HCT116 (cell line): ENCODE data around the gene IMPA2. TPM values are rescaled to one million over a fixed set of nuclear protein-coding genes. Genes with fewer than 3 reads are reported as not detected.
A peak's percentile ranks its signal among the peaks of the same experiment; 100 is the strongest.

Source experiments
- ATAC-seq: fragments of 200-7000 bp; cut with Tn5 transposase; 2 replicates; pipeline ENCODE4 v1.9.1; 2020; ENCODE audit warnings: mild to moderate bottlenecking, moderate library complexity
- BruUV-seq: library from RNA; stranded (reverse); fragments of 400-500 nt; replicated peaks from 2 replicates; lab custom pipeline; 2021; lab: Mats Ljungman, UMichigan
- CTCF ChIA-PET: fragments of 300-600 bp; sonication (Branson Sonifier 250); formaldehyde crosslinking; loops from one replicate; lab custom pipeline; 2021; ENCODE audit warnings: antibody characterized with exemption; lab: Charles Lee
- POLR2A ChIA-PET: fragments of 300-600, 350-600 bp; sonication (Branson Sonifier 250); formaldehyde crosslinking; loops from one replicate; lab custom pipeline; 2021; ENCODE audit warnings: antibody characterized with exemption; lab: Charles Lee
- RAD21 ChIA-PET, 2 experiments: fragments of 300-600 bp; sonication (Branson Sonifier 250); formaldehyde crosslinking; loops; one replicate each; lab custom pipeline; 2023; ENCODE audit warnings: low total read pairs in 2 of 2; ENCODE audit not compliant: uncharacterized antibody in 2 of 2, unreplicated experiment in 2 of 2, low non-redundant PET in 1 of 2; lab: Charles Lee
- DNase-seq: peaks from one replicate; pipeline ENCODE4 v3.0.0-alpha.2; 2010; ENCODE audit warnings: low read depth, low spot score
- H2AFZ ChIP-seq: fragments of 200-600 bp; shearing (Covaris generic), sonication (generic); 2 replicates; pipeline ENCODE4 v1.6.1; 2017; ENCODE audit warnings: low read depth, mixed run types, mixed read lengths, antibody characterized with exemption, low read length; ENCODE audit not compliant: poor library complexity, severe bottlenecking
- H3K27ac ChIP-seq: 2 replicates; pipeline ENCODE4 v1.5.1; 2012; ENCODE audit warnings: low read depth, low read length
- H3K27me3 ChIP-seq: fragments of 200-600 bp; sonication (generic); 2 replicates; pipeline ENCODE4 v1.6.1; 2016; ENCODE audit warnings: mixed run types, low read length, mixed read lengths; ENCODE audit not compliant: insufficient read depth
- H3K36me3 ChIP-seq, 2 experiments: fragments of 200-500 bp in 1 of 2; fragments of 200-600 bp in 1 of 2; sonication (Bioruptor generic) in 1 of 2; sonication (generic) in 1 of 2; 2 replicates each; pipeline versions ENCODE4 v1.5.1 to v1.6.1; 2014 to 2016; ENCODE audit warnings: low read length in 2 of 2, inconsistent platforms in 1 of 2, mixed read lengths in 1 of 2, mixed run types in 1 of 2; ENCODE audit not compliant: insufficient read depth in 2 of 2, control insufficient read depth in 1 of 2
- H3K4me1 ChIP-seq, 2 experiments: fragments of 200-600 bp in 1 of 2; sonication (generic) in 1 of 2; 2 replicates each; pipeline versions ENCODE4 v1.5.1 to v1.6.1; 2012 to 2017; ENCODE audit warnings: low read length in 2 of 2, inconsistent platforms in 1 of 2, mild to moderate bottlenecking in 1 of 2, mixed read lengths in 1 of 2, mixed run types in 1 of 2, moderate library complexity in 1 of 2; ENCODE audit not compliant: insufficient read depth in 2 of 2, control insufficient read depth in 1 of 2
- H3K4me2 ChIP-seq: fragments of 200-600 bp; sonication (generic); 2 replicates; pipeline ENCODE4 v1.6.1; 2017; ENCODE audit warnings: mixed run types, low read length, mixed read lengths
- H3K4me3 ChIP-seq, 2 experiments: fragments of 200-600 bp in 1 of 2; sonication (generic) in 1 of 2; replicated peaks in 1 of 2; 2 replicates each; pipeline ENCODE4 v1.5.1; 2011 to 2016; ENCODE audit warnings: low read length in 2 of 2, control low read depth in 1 of 2, low read depth in 1 of 2, mild to moderate bottlenecking in 1 of 2, mixed read lengths in 1 of 2, mixed run types in 1 of 2
- H3K79me2 ChIP-seq: fragments of 200-600 bp; sonication (generic); 2 replicates; pipeline ENCODE4 v1.6.1; 2017; ENCODE audit warnings: mild to moderate bottlenecking, mixed run types, low read length, moderate library complexity, mixed read lengths; ENCODE audit not compliant: insufficient read depth
- H3K9ac ChIP-seq: fragments of 200-600 bp; sonication (generic); 2 replicates; pipeline ENCODE4 v1.6.1; 2016; ENCODE audit warnings: low read length, mixed read lengths
- H3K9me2 ChIP-seq: fragments of 200-600 bp; sonication (generic), shearing (Covaris generic); 2 replicates; pipeline ENCODE4 v1.6.1; 2017; ENCODE audit warnings: mixed run types, mild to moderate bottlenecking, moderate library complexity; ENCODE audit not compliant: insufficient read depth
- H3K9me3 ChIP-seq, 2 experiments: fragments of 200-500 bp in 1 of 2; fragments of 200-600 bp in 1 of 2; sonication (Bioruptor generic) in 1 of 2; sonication (generic) in 1 of 2; 2 replicates each; pipeline ENCODE4 v1.6.1; 2014 to 2017; ENCODE audit warnings: low read length in 2 of 2, mixed read lengths in 2 of 2, inconsistent platforms in 1 of 2, low read depth in 1 of 2, mild to moderate bottlenecking in 1 of 2, mixed run types in 1 of 2, moderate library complexity in 1 of 2; ENCODE audit not compliant: control insufficient read depth in 1 of 2, insufficient read depth in 1 of 2
- H4K20me1 ChIP-seq: fragments of 200-600 bp; sonication (generic), shearing (Covaris generic); 2 replicates; pipeline ENCODE4 v1.6.1; 2017; ENCODE audit warnings: mixed run types, mild to moderate bottlenecking, moderate library complexity; ENCODE audit not compliant: insufficient read depth
- CEBPB ChIP-seq: IDR thresholded peaks from 2 replicates; pipeline ENCODE4 v1.6.1; 2012; ENCODE audit warnings: low read depth
- EGR1 ChIP-seq: IDR thresholded peaks from 2 replicates; pipeline ENCODE4 v1.6.1; 2012; ENCODE audit warnings: low read depth
- FOSL1 ChIP-seq: IDR thresholded peaks from 2 replicates; pipeline ENCODE4 v1.6.1; 2012; ENCODE audit warnings: low read depth
- JUND ChIP-seq: IDR thresholded peaks from 2 replicates; pipeline ENCODE4 v1.6.1; 2012
- RAD21 ChIP-seq: IDR thresholded peaks from 2 replicates; pipeline ENCODE4 v1.6.1; 2012; ENCODE audit warnings: low read depth, mild to moderate bottlenecking
- SIN3A ChIP-seq: IDR thresholded peaks from 2 replicates; pipeline ENCODE4 v1.6.1; 2012; ENCODE audit warnings: low read depth
- SRF ChIP-seq: IDR thresholded peaks from 2 replicates; pipeline ENCODE4 v1.6.1; 2012; ENCODE audit warnings: low read depth
- TCF7L2 ChIP-seq: IDR thresholded peaks from 2 replicates; pipeline ENCODE4 v1.7.0; 2011; ENCODE audit warnings: borderline replicate concordance, inconsistent platforms; ENCODE audit not compliant: insufficient read depth, insufficient read length; ENCODE audit errors: extremely low read depth
- YY1 ChIP-seq: IDR thresholded peaks from 2 replicates; pipeline ENCODE4 v1.6.1; 2011; ENCODE audit warnings: low read length, low read depth, moderate library complexity, mild to moderate bottlenecking; ENCODE audit not compliant: insufficient replicate concordance; ENCODE audit errors: extremely low read depth
- ZFX ChIP-seq: fragments of 450-650 bp; IDR thresholded peaks from 2 replicates; pipeline ENCODE4 v1.6.1; 2017
- ZNF274 ChIP-seq: fragments of 200-500 bp; sonication (Bioruptor generic); IDR thresholded peaks from 2 replicates; pipeline ENCODE4 v1.6.1; 2014; ENCODE audit warnings: mild to moderate bottlenecking, low read depth, low read length, inconsistent platforms
- intact Hi-C: fragments of 100-400 bp; cut with micrococcal nuclease; formaldehyde crosslinking; loops from 2 replicates; pipeline ENCODE4 v1.10.0; 2022
- total RNA-seq: library from RNA; stranded (reverse); gene quantifications from one replicate; pipeline ENCODE4 v1.2.1, GENCODE V29; 2021; ENCODE audit not compliant: unreplicated experiment
- TF ChIP-seq, protein P1 (sequence below), 3 experiments: fragments of 200-600 bp in 1 of 3; sonication (generic) in 1 of 3; IDR thresholded peaks in 2 of 3; conservative IDR thresholded peaks in 1 of 3; 2 replicates each; pipeline ENCODE4 v1.5.1; 2012 to 2017; ENCODE audit warnings: low read depth in 2 of 3, low read length in 2 of 3, antibody characterized with exemption in 1 of 3, borderline replicate concordance in 1 of 3, control low read depth in 1 of 3, mild to moderate bottlenecking in 1 of 3, mixed read lengths in 1 of 3, mixed run types in 1 of 3, moderate library complexity in 1 of 3; ENCODE audit not compliant: insufficient read depth in 1 of 3
- TF ChIP-seq, protein P2 (sequence below): IDR thresholded peaks from 2 replicates; pipeline ENCODE4 v1.6.1; 2012

IMPA2 gene
- total RNA-seq, 1 experiment from 2014 or later = 32.5 TPM

DNA sequence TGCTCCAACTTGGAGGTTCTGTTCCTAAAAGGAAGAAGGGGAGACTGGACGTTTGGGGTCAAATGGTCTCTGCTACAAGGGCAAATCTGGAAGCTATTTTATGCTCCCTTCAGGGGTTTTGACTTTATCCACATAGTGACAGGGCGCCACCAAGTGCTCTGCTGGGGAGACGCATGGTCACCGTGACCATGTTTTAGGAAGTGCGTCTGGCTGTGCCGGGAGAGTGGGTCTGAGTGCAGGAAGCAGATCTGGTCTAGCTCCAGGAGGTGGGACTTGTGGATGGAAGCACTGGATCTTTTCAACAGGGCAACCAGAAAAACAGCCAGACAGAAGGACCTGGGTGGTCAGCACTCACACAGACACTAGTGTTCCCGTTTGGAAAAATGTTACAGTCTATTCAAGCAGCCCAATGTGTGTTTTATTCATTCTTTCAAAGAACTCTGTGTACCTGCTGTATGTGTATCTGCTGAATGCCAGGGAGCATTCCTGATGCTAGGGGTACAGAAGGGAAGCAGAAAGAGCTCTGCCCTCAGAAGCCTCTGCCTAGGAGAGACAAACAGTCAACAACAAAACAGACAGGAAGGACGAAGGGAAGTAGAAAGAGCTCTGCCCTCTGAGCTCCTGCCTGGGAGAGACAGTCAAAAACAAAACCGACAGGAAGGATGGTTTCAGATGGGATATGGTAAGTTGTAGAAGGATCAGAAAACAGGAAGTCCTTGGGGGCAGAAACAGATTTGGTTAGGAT is 14.3 kb downstream of the IMPA2 start:
- POLR2A ChIA-PET = interaction anchor here (1.2 to 2.6 kb wide), 3 partner anchors 14 to 300 kb away, joined by 3 to 14 read pairs (median 5); partner anchors contain the start of gene IMPA2
- no peak overlapping the region for H3K27ac ChIP-seq
- H2AFZ ChIP-seq = no peak overlapping the region
- H3K79me2 ChIP-seq = no peaks in the 10 kb centered on the region
- H3K9me3 ChIP-seq = no peaks in the 10 kb centered on the region
- ATAC-seq (peak; percentile 96), DNase-seq (peak; percentile 41)
- RAD21 ChIA-PET = interaction anchor here (0.6 to 3.9 kb wide), 8 partner anchors 14 to 262 kb away, joined by 3 to 25 read pairs (median 4); partner anchors contain the start of gene IMPA2 (in 1 of the 2)
- no peak overlapping the region for H3K4me3 ChIP-seq
- no TSS peak for BruUV-seq
- no peaks in the 10 kb centered on the region for H3K9me2 ChIP-seq
- H3K27me3 ChIP-seq = no peaks in the 10 kb centered on the region
- no peaks in the 10 kb centered on the region; a peak in 1 of 4 replicates for H3K36me3 ChIP-seq
- H3K4me1 ChIP-seq = peaks cover 6 to 19% of the 10 kb centered on the region in 2 experiments; a peak in 3 of 4 replicates
- intact Hi-C loops = loop anchor here (1.0 kb wide), 3 partner anchors 57 to 340 kb away; no protein-coding TSS in a partner anchor
- CTCF ChIA-PET = interaction anchor here (0.8 to 8.5 kb wide), 18 partner anchors 8 to 342 kb away, joined by 3 to 162 read pairs (median 4); partner anchors contain the start of gene IMPA2
- H3K4me2 ChIP-seq = peak overlapping the region; percentile 14; the same call in 1 of the 2 replicates
- H4K20me1 ChIP-seq = no peaks in the 10 kb centered on the region
- TF ChIP-seq JUND = no peak
- TF ChIP-seq, protein P1, sequence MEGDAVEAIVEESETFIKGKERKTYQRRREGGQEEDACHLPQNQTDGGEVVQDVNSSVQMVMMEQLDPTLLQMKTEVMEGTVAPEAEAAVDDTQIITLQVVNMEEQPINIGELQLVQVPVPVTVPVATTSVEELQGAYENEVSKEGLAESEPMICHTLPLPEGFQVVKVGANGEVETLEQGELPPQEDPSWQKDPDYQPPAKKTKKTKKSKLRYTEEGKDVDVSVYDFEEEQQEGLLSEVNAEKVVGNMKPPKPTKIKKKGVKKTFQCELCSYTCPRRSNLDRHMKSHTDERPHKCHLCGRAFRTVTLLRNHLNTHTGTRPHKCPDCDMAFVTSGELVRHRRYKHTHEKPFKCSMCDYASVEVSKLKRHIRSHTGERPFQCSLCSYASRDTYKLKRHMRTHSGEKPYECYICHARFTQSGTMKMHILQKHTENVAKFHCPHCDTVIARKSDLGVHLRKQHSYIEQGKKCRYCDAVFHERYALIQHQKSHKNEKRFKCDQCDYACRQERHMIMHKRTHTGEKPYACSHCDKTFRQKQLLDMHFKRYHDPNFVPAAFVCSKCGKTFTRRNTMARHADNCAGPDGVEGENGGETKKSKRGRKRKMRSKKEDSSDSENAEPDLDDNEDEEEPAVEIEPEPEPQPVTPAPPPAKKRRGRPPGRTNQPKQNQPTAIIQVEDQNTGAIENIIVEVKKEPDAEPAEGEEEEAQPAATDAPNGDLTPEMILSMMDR (IDR thresholded peaks at IDR 0.05 in 2 of 3, conservative IDR thresholded peaks at IDR 0.05 in 1 of 3; ENCODE audit: borderline replicate concordance in 1 of 3, insufficient read depth in 1 of 3, low read depth in 2 of 3, low read length in 2 of 3) = peak; percentile 73 to 89 (median 88)
- peak; percentile 91 for TF ChIP-seq RAD21
- TF ChIP-seq ZNF274 = no peak
- TF ChIP-seq CEBPB = no peak
- no peak for TF ChIP-seq ZFX
- no peak for TF ChIP-seq TCF7L2
- TF ChIP-seq EGR1 = no peak
- TF ChIP-seq, protein P2, sequence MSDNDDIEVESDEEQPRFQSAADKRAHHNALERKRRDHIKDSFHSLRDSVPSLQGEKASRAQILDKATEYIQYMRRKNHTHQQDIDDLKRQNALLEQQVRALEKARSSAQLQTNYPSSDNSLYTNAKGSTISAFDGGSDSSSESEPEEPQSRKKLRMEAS = no peak
- no peak for TF ChIP-seq YY1
- TF ChIP-seq FOSL1 = no peak
- TF ChIP-seq SRF = no peak
- no peak for TF ChIP-seq SIN3A
- H3K9ac ChIP-seq = no peak overlapping the region
